HepG2 (cell line): Measurements from ENCODE around the gene NECAB2. TPM values are rescaled to one million over a fixed set of nuclear protein-coding genes. Genes with fewer than 3 reads are reported as not detected.

Experiments used
- ATAC-seq: fragments of 200-7000 bp; cut with Tn5 transposase; 3 replicates; pipeline ENCODE4 v1.9.1; 2020; ENCODE audit warnings: mild to moderate bottlenecking, moderate library complexity
- BruUV-seq: library from RNA; stranded (reverse); fragments of 400-500 nt; replicated peaks from 2 replicates; lab custom pipeline; 2021; lab: Mats Ljungman, UMichigan
- CTCF ChIA-PET: fragments of 300-600 bp; formaldehyde crosslinking; extraction: SDS; loops from one replicate; lab custom pipeline; 2021; ENCODE audit warnings: low total read pairs, inconsistent platforms, low intra/inter-chr PET ratio; lab: Yijun Ruan, JAX
- POLR2A ChIA-PET: fragments of 350-600 bp; sonication (Branson Sonifier 250); formaldehyde crosslinking; loops from one replicate; lab custom pipeline; 2020; ENCODE audit warnings: antibody characterized with exemption, inconsistent platforms; lab: Yijun Ruan, JAX
- DNase-seq: peaks from one replicate; pipeline ENCODE4 v3.0.0-alpha.2; 2015; ENCODE audit warnings: low spot score
- FAIRE-seq: peaks from 3 replicates; lab custom pipeline; 2011; peaks lifted over from hg19 to GRCh38; lab: Jason Lieb, UNC
- H2AFZ ChIP-seq: one replicate; pipeline ENCODE4 v1.6.1; 2011; ENCODE audit warnings: low read length, inconsistent platforms
- H3K27ac ChIP-seq: fragments of 300-600 bp; 3 replicates; pipeline ENCODE4 v1.8.0; 2011; ENCODE audit warnings: mixed run types, mild to moderate bottlenecking, mixed read lengths, low read length, inconsistent platforms; ENCODE audit not compliant: insufficient read depth; ENCODE audit errors: extremely low read length
- H3K27me3 ChIP-seq, 2 experiments: fragments of 200-600 bp in 1 of 2; 2 replicates in 1 of 2; 3 replicates in 1 of 2; pipeline versions ENCODE4 v1.6.0 to v1.8.0; 2011; ENCODE audit warnings: low read length in 2 of 2, mild to moderate bottlenecking in 2 of 2, moderate library complexity in 2 of 2, inconsistent platforms in 1 of 2; ENCODE audit not compliant: insufficient read depth in 2 of 2, control insufficient read depth in 1 of 2
- H3K36me3 ChIP-seq, 2 experiments: fragments of 200-600 bp in 1 of 2; replicated peaks in 1 of 2; 2 replicates in 1 of 2; 3 replicates in 1 of 2; pipeline versions ENCODE4 v1.5.1 to v1.8.0; 2011; ENCODE audit warnings: low read length in 2 of 2, inconsistent platforms in 1 of 2; ENCODE audit not compliant: insufficient read depth in 2 of 2, control insufficient read depth in 1 of 2
- H3K4me1 ChIP-seq: 2 replicates; pipeline ENCODE4 v1.5.1; 2012; ENCODE audit warnings: low read length, inconsistent platforms; ENCODE audit not compliant: insufficient read depth
- H3K4me2 ChIP-seq: 2 replicates; pipeline ENCODE4 v1.6.0; 2011; ENCODE audit warnings: low read depth, low read length, inconsistent platforms
- H3K4me3 ChIP-seq, 3 experiments: fragments of 200-600 bp in 1 of 3; sonication (generic), shearing (Covaris generic) in 1 of 3; replicated peaks in 1 of 3; 2 replicates each; pipeline ENCODE4 v1.5.1; 2011 to 2016; ENCODE audit warnings: low read length in 3 of 3, inconsistent platforms in 2 of 3, low read depth in 2 of 3, mild to moderate bottlenecking in 2 of 3, control low read depth in 1 of 3, mixed read lengths in 1 of 3; ENCODE audit not compliant: insufficient read depth in 1 of 3
- H3K79me2 ChIP-seq: one replicate; pipeline ENCODE4 v1.6.1; 2011; ENCODE audit warnings: low read length, inconsistent platforms; ENCODE audit not compliant: insufficient read depth
- H3K9ac ChIP-seq: 2 replicates; pipeline ENCODE4 v1.6.0; 2011; ENCODE audit warnings: mild to moderate bottlenecking, low read depth, low read length, inconsistent platforms; ENCODE audit not compliant: insufficient read depth
- H3K9me3 ChIP-seq: 2 replicates; pipeline ENCODE4 v1.5.1; 2012; ENCODE audit warnings: mild to moderate bottlenecking, low read length
- H4K20me1 ChIP-seq: 2 replicates; pipeline ENCODE4 v1.6.0; 2011; ENCODE audit warnings: inconsistent platforms, mild to moderate bottlenecking, low read length, moderate library complexity; ENCODE audit not compliant: insufficient read depth
- CAMTA2 ChIP-seq: sonication (generic); formaldehyde crosslinking; IDR thresholded peaks from 2 replicates; pipeline ENCODE4 v1.4.0; 2020; ENCODE audit warnings: mild to moderate bottlenecking, missing genetic modification reagents, borderline replicate concordance
- CREB1 ChIP-seq, 2 experiments: fragments of 450-650 bp in 1 of 2; IDR thresholded peaks; 2 replicates each; pipeline ENCODE4 v1.6.1; 2016 to 2017; ENCODE audit warnings: control low read depth in 1 of 2, mild to moderate bottlenecking in 1 of 2, missing compliant biosample characterization in 1 of 2, missing genetic modification characterization in 1 of 2
- ETV6 ChIP-seq: sonication (generic); formaldehyde crosslinking; conservative IDR thresholded peaks from 2 replicates; pipeline ENCODE4 v1.4.0; 2020; ENCODE audit warnings: missing genetic modification reagents
- FOXC1 ChIP-seq: sonication (generic); formaldehyde crosslinking; IDR thresholded peaks from 2 replicates; pipeline ENCODE4 v1.8.0; 2022; ENCODE audit warnings: mild to moderate bottlenecking, missing genetic modification reagents, borderline replicate concordance
- FOXK2 ChIP-seq: fragments of 450-650 bp; IDR thresholded peaks from 2 replicates; pipeline ENCODE4 v1.6.1; 2016
- GTF2F1 ChIP-seq: fragments of 150-350 bp; IDR thresholded peaks from 2 replicates; pipeline ENCODE4 v1.6.1; 2014; ENCODE audit warnings: low read length
- MBD4 ChIP-seq: IDR thresholded peaks from 2 replicates; pipeline ENCODE4 v1.6.1; 2012; ENCODE audit warnings: low read length, inconsistent platforms, borderline replicate concordance
- MLLT10 ChIP-seq: sonication (generic); formaldehyde crosslinking; IDR thresholded peaks from 2 replicates; pipeline ENCODE4 v1.4.0; 2020; ENCODE audit warnings: missing genetic modification reagents
- NFATC3 ChIP-seq: sonication (generic); formaldehyde crosslinking; IDR thresholded peaks from 2 replicates; pipeline ENCODE4 v1.5.1; 2020; ENCODE audit warnings: mild to moderate bottlenecking, missing genetic modification reagents
- PATZ1 ChIP-seq: sonication (generic); formaldehyde crosslinking; IDR thresholded peaks from 2 replicates; pipeline ENCODE4 v1.4.0; 2020; ENCODE audit warnings: missing genetic modification reagents
- PBX2 ChIP-seq: IDR thresholded peaks from 2 replicates; pipeline ENCODE4 v1.6.1; 2016; ENCODE audit warnings: control low read depth
- SSRP1 ChIP-seq: IDR thresholded peaks from 2 replicates; pipeline ENCODE4 v1.6.1; 2016; ENCODE audit warnings: control low read depth
- TP53 ChIP-seq: sonication (generic); formaldehyde crosslinking; conservative IDR thresholded peaks from 2 replicates; pipeline ENCODE4 v1.4.0; 2020; ENCODE audit warnings: missing genetic modification reagents
- ZC3H13 ChIP-seq: sonication (generic); formaldehyde crosslinking; IDR thresholded peaks from 2 replicates; pipeline ENCODE4 v1.8.1; 2023; ENCODE audit warnings: mild to moderate bottlenecking, missing genetic modification reagents, moderate library complexity
- ZNF121 ChIP-seq: sonication (generic); formaldehyde crosslinking; IDR thresholded peaks from 2 replicates; pipeline ENCODE4 v1.5.0; 2020; ENCODE audit warnings: mild to moderate bottlenecking, missing genetic modification reagents
- ZNF33A ChIP-seq: sonication (generic); formaldehyde crosslinking; IDR thresholded peaks from 2 replicates; pipeline ENCODE4 v1.5.1; 2020; ENCODE audit warnings: missing genetic modification reagents, mild to moderate bottlenecking, moderate library complexity, borderline replicate concordance
- ZNF580 ChIP-seq: IDR thresholded peaks from 2 replicates; pipeline ENCODE4 v1.6.1; 2016; ENCODE audit warnings: low read depth, borderline replicate concordance
- ZNF607 ChIP-seq: sonication (generic); formaldehyde crosslinking; IDR thresholded peaks from 2 replicates; pipeline ENCODE4 v1.5.1; 2020; ENCODE audit warnings: missing genetic modification reagents, mild to moderate bottlenecking, borderline replicate concordance
- WGBS: methylation state at CpG from one replicate; pipeline ENCODE4 v1.1.6; 2017; ENCODE audit warnings: low lambda C conversion rate; 5-methylcytosine and 5-hydroxymethylcytosine counted together
- in situ Hi-C: cut with HindIII; loops from 2 replicates; pipeline ENCODE4 v1.10.0; 2017; ENCODE audit warnings: low pct_unique_long_range_greater_than_20kb; ENCODE audit not compliant: extremely low pct_ligation_motif_present
- intact Hi-C: fragments of 100-400 bp; cut with micrococcal nuclease; formaldehyde crosslinking; loops from one replicate; pipeline ENCODE4 v1.10.0; 2022; ENCODE audit not compliant: unreplicated experiment
- polyA plus RNA-seq, 8 experiments: library from polyadenylated mRNA; depleted of rRNA in 3 of 8; stranded (reverse) in 7 of 8; unstranded in 1 of 8; fragments of >200 nt; fragmentation: Illumina TruSeq in 4 of 8; extraction: Trizol in 4 of 8; gene quantifications; 2 replicates each; pipeline versions ENCODE4 v1.2.1 to v1.2.3, GENCODE V29; 2011 to 2016; ENCODE audit warnings: low read depth in 4 of 8, missing spikeins in 1 of 8, mixed read lengths in 1 of 8; ENCODE audit not compliant: insufficient read depth in 1 of 8
- total RNA-seq, 5 experiments: library from RNA; depleted of rRNA; stranded (reverse); fragments of >200 nt; fragmentation: Illumina TruSeq; extraction: Trizol; gene quantifications; 2 replicates each; pipeline ENCODE4 v1.2.3, GENCODE V29; 2016; ENCODE audit warnings: low read depth in 1 of 5

Gene NECAB2
- total and polyA plus RNA-seq, 2 of the 13 experiments (the other 11 are each of a cell fraction or from before 2014, with no cell fraction given): 0.21 to 0.49 TPM

GRCh38 chr16:83979441-83979840, 11.4 kb downstream of the NECAB2 start (continued):
- TF ChIP-seq TP53 (CRISPR knock-in tag): no peak

- intact Hi-C loops: no loop called here
- no peak overlapping the region for H3K27ac ChIP-seq
- FAIRE-seq (no peak), ATAC-seq (no peak; the same call in 2 of the 3 replicates), DNase-seq (no peak)
- H3K27me3 ChIP-seq: peaks cover 0 to 15% of the 10 kb centered on the region in 2 experiments; a peak in 2 of 5 replicates
- H3K36me3 ChIP-seq: no peaks in the 10 kb centered on the region
- no peak overlapping the region for H3K4me2 ChIP-seq
- no peaks in the 10 kb centered on the region for H3K4me1 ChIP-seq
- H3K9me3 ChIP-seq: peaks cover 17% of the 10 kb centered on the region
- BruUV-seq: no TSS peak
- H3K9ac ChIP-seq: no peak overlapping the region
- no peak overlapping the region for H2AFZ ChIP-seq
- H3K79me2 ChIP-seq: no peaks in the 10 kb centered on the region
- H3K4me3 ChIP-seq: no peak overlapping the region
- no peaks in the 10 kb centered on the region for H4K20me1 ChIP-seq
- CTCF ChIA-PET: no interaction called here
- WGBS: 21% methylated on average over 1 of the region's 2 CpGs
- in situ Hi-C loops: no loop called here
- no peak for TF ChIP-seq FOXC1 (CRISPR knock-in tag)
- TF ChIP-seq PATZ1 (CRISPR knock-in tag): no peak
- no peak for TF ChIP-seq FOXK2
- TF ChIP-seq ZNF607 (CRISPR knock-in tag): no peak
- TF ChIP-seq CREB1 (IDR thresholded peaks at IDR 0.05): no peak
- no peak for TF ChIP-seq CREB1 (CRISPR knock-in tag; IDR thresholded peaks at IDR 0.05)
- TF ChIP-seq ZNF580: no peak
- TF ChIP-seq CAMTA2 (CRISPR knock-in tag): no peak
- no peak for TF ChIP-seq SSRP1 (CRISPR knock-in tag)
- TF ChIP-seq ZC3H13: no peak
- no peak for TF ChIP-seq ZNF33A (CRISPR knock-in tag)
- TF ChIP-seq MLLT10 (CRISPR knock-in tag): no peak
- TF ChIP-seq ETV6: no peak
- no peak for TF ChIP-seq ZNF121 (CRISPR knock-in tag)
- TF ChIP-seq GTF2F1: no peak
- TF ChIP-seq MBD4: no peak
- no peak for TF ChIP-seq NFATC3 (CRISPR knock-in tag)
- TF ChIP-seq PBX2 (CRISPR knock-in tag): no peak
- POLR2A ChIA-PET: no interaction called here
These were observed 12.8 kb downstream of the NECAB2 start for GRCh38 chr16:83980794-83981193.
